Osteoblast (primary cell): Measurements from ENCODE around the gene NR1H4. TPM values are rescaled to one million over a fixed set of nuclear protein-coding genes. Genes with fewer than 3 reads are reported as not detected.
A peak's percentile ranks its signal among the peaks of the same experiment; 100 is the strongest.

Experiments used
- DNase-seq: peaks from one replicate; pipeline ENCODE4 v3.0.0; 2011; ENCODE audit warnings: low spot score, mixed read lengths; ENCODE audit not compliant: insufficient read length; ENCODE audit errors: missing footprints
- H2AFZ ChIP-seq: 2 replicates; pipeline ENCODE4 v1.6.0; 2011; ENCODE audit warnings: mild to moderate bottlenecking, low read length
- H3K27ac ChIP-seq: 2 replicates; pipeline ENCODE4 v1.5.1; 2011; ENCODE audit warnings: mild to moderate bottlenecking, low read depth, low read length, moderate library complexity
- H3K27me3 ChIP-seq: 2 replicates; pipeline ENCODE4 v1.6.0; 2012; ENCODE audit warnings: mild to moderate bottlenecking, control low read depth, inconsistent platforms, low read length, moderate library complexity; ENCODE audit not compliant: insufficient read depth
- H3K36me3 ChIP-seq: 2 replicates; pipeline ENCODE4 v1.5.1; 2011; ENCODE audit warnings: mild to moderate bottlenecking, low read length, control low read depth, moderate library complexity; ENCODE audit not compliant: insufficient read depth
- H3K4me1 ChIP-seq: 2 replicates; pipeline ENCODE4 v1.5.1; 2011; ENCODE audit warnings: mild to moderate bottlenecking, low read length, control low read depth, moderate library complexity; ENCODE audit not compliant: insufficient read depth
- H3K4me2 ChIP-seq: 2 replicates; pipeline ENCODE4 v1.6.0; 2011; ENCODE audit warnings: mild to moderate bottlenecking, low read length; ENCODE audit not compliant: insufficient read depth
- H3K4me3 ChIP-seq: fragments of 200-600 bp; sonication (generic); 3 replicates; pipeline ENCODE4 v1.5.1; 2012; ENCODE audit warnings: mild to moderate bottlenecking, low read length, inconsistent platforms; ENCODE audit not compliant: insufficient read depth
- H3K79me2 ChIP-seq: 2 replicates; pipeline ENCODE4 v1.6.0; 2012; ENCODE audit warnings: mild to moderate bottlenecking, low read length, control low read depth, inconsistent platforms; ENCODE audit not compliant: insufficient read depth
- H3K9me3 ChIP-seq: 2 replicates; pipeline ENCODE4 v1.5.1; 2011; ENCODE audit warnings: low read depth, low read length, control low read depth
- H4K20me1 ChIP-seq: 2 replicates; pipeline ENCODE4 v1.6.0; 2012; ENCODE audit warnings: mild to moderate bottlenecking, low read length, control low read depth; ENCODE audit not compliant: insufficient read depth
- CTCF ChIP-seq: IDR thresholded peaks from 2 replicates; pipeline ENCODE4 v1.5.1; 2011; ENCODE audit warnings: mild to moderate bottlenecking, low read depth, low read length, moderate library complexity; ENCODE audit errors: extremely low read depth
- total RNA-seq: library from RNA; depleted of rRNA; stranded (reverse); fragments of >200 nt; gene quantifications from 2 replicates; pipeline ENCODE4 v1.2.3, GENCODE V29; 2012

Gene NR1H4
- total RNA-seq, 1 donor, result not detected

DNA sequence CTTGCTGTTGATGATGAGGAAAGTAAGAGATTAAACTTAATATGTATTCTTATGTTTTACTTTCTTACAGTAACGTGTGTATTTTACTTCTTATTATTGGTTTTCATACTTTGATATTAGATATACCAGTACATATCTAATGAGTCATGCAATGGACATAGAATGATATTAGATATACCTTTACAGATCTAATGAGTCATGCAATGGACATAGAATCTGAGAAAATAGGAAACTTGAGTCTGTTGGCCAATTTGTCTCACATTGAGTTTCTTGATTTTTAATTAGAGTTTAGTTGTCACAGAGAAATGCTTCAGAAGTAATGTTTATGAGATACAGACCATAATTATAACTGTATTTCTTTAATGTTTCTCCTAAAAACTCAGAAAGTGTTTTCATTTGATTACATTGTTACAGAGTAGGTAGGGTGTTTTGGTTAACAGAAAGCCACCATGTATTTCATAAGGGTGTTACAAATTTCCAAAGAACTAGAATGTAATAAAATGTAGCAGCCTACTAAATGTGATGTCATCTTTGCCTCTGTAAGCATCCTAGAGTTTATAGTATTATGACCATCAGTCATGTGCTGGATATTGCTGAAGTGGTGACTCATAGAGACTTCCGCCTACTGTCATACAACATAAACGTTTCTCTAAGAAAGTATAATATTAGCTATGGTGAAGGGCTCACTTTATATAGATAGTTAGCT lies 102.8 kb downstream of the NR1H4 start:
- Histone ChIP-seq H3K36me3 (no peaks in the 10 kb centered on the region), H3K79me2 (peaks cover 76% of the 10 kb centered on the region), H3K27ac (peak overlapping the region; percentile 70), H3K9me3 (no peaks in the 10 kb centered on the region), H2AFZ (no peak overlapping the region), H3K4me1 (peaks cover 25% of the 10 kb centered on the region), H4K20me1 (no peaks in the 10 kb centered on the region), H3K27me3 (no peaks in the 10 kb centered on the region), H3K4me2 (peak overlapping the region; percentile 59), H3K4me3 (no peak overlapping the region)
- no peak for TF ChIP-seq CTCF
- peak; percentile 87 for DNase-seq

DNA sequence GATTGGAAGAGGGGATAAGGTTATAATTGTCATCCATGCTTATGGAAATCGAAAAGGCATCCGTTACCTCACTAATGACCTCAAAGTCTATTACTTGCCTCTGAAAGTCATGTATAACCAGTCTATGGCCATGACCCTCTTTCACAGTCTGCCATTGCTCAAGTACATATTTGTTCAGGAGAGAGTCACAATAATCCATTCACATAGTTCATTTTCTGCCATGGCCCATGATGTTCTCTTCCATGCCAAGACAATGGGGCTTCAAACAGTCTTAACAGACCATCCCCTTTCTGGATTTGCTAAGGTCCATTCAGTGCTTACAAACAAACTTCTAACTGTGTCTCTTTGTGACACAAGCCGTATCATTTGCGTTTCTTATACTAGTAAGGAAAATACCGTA lies 105.3 kb downstream of the NR1H4 start:
- no peak overlapping the region for H3K27ac ChIP-seq
- no peak for DNase-seq
- H3K36me3 ChIP-seq, result no peaks in the 10 kb centered on the region
- TF ChIP-seq CTCF, result no peak
- no peak overlapping the region for H3K4me3 ChIP-seq
- H4K20me1 ChIP-seq, result no peaks in the 10 kb centered on the region
- H3K4me1 ChIP-seq, result peaks cover 19% of the 10 kb centered on the region
- H3K4me2 ChIP-seq, result no peak overlapping the region
- peaks cover 100% of the 10 kb centered on the region for H3K79me2 ChIP-seq
- no peaks in the 10 kb centered on the region for H3K27me3 ChIP-seq
- no peaks in the 10 kb centered on the region for H3K9me3 ChIP-seq
- peak overlapping the region; percentile 3 for H2AFZ ChIP-seq

DNA sequence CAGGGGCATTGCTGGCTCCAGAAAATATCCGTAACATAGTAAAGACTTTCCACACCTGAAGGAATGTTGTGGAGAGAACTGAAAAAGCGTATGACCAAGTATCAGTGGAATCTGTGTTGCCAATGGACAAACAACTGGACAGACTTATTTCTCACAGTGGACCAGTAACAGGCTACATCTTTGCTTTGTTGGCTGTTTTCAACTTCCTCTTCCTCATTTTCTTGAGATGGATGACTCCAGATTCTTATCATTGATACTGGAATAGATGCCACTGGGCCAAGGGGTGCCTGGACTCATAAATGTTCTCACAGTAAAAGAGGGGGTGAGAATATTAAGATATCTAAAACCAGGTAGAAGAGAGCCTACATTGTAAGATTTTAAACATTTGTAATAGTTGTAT lies 106.2 kb downstream of the NR1H4 start:
- Histone ChIP-seq H3K4me3 (no peak overlapping the region), H3K27me3 (no peaks in the 10 kb centered on the region)

More for the DNA sequence above, 106.2 kb downstream of the NR1H4 start:
- DNase-seq, result no peak
- Histone ChIP-seq H3K36me3 (no peaks in the 10 kb centered on the region), H3K27ac (no peak overlapping the region), H3K4me1 (peaks cover 10% of the 10 kb centered on the region), H3K4me2 (no peak overlapping the region), H4K20me1 (no peaks in the 10 kb centered on the region), H3K79me2 (peaks cover 100% of the 10 kb centered on the region), H2AFZ (peak overlapping the region; percentile 67), H3K9me3 (no peaks in the 10 kb centered on the region)
- TF ChIP-seq CTCF, result no peak
